CD14-positive monocyte (primary cell): ENCODE data around the gene PCDH15. TPM values are rescaled to one million over a fixed set of nuclear protein-coding genes. Genes with fewer than 3 reads are reported as not detected.

Experiments
- DNase-seq, 3 donors: peaks; one replicate each; pipeline ENCODE4 v3.0.0-alpha.2; 2011 to 2022
- H2AFZ ChIP-seq: 2 replicates; pipeline ENCODE4 v1.6.0; 2012; ENCODE audit warnings: mild to moderate bottlenecking, low read depth, low read length, inconsistent platforms; ENCODE audit not compliant: insufficient read depth, poor library complexity, severe bottlenecking
- H3K27ac ChIP-seq, 2 donors: 1 replicate in 1 of 2; 2 replicates in 1 of 2; pipeline ENCODE4 v1.5.1; 2012 to 2013; ENCODE audit warnings: low read length in 2 of 2, control low read depth in 1 of 2, inconsistent platforms in 1 of 2, low read depth in 1 of 2, mild to moderate bottlenecking in 1 of 2
- H3K27me3 ChIP-seq, 2 donors: one replicate each; pipeline versions ENCODE4 v1.6.0 to v1.6.1; 2011 to 2013; ENCODE audit warnings: low read length in 2 of 2; ENCODE audit not compliant: control insufficient read depth in 2 of 2, insufficient read depth in 2 of 2
- H3K36me3 ChIP-seq, 2 donors: replicated peaks in 1 of 2; 1 replicate in 1 of 2; 2 replicates in 1 of 2; pipeline versions ENCODE4 v1.5.1 to v1.6.1; 2012 to 2013; ENCODE audit warnings: low read length in 2 of 2, control low read depth in 1 of 2, inconsistent platforms in 1 of 2, mild to moderate bottlenecking in 1 of 2; ENCODE audit not compliant: insufficient read depth in 2 of 2, control insufficient read depth in 1 of 2
- H3K4me1 ChIP-seq, 2 donors: 1 replicate in 1 of 2; 2 replicates in 1 of 2; pipeline versions ENCODE4 v1.5.1 to v1.6.1; 2012 to 2013; ENCODE audit warnings: low read length in 2 of 2, control low read depth in 1 of 2, inconsistent platforms in 1 of 2, mild to moderate bottlenecking in 1 of 2, moderate library complexity in 1 of 2; ENCODE audit not compliant: insufficient read depth in 2 of 2, control insufficient read depth in 1 of 2
- H3K4me2 ChIP-seq: replicated peaks from 2 replicates; pipeline ENCODE3; 2012; ENCODE audit warnings: low read length, moderate library complexity, mild to moderate bottlenecking; ENCODE audit not compliant: poor library complexity, severe bottlenecking; ENCODE audit errors: extremely low read depth
- H3K4me3 ChIP-seq, 3 experiments: fragments of 200-600 bp in 1 of 3; sonication (generic) in 1 of 3; replicated peaks in 1 of 3; 1 replicate in 2 of 3; 2 replicates in 1 of 3; pipeline ENCODE4 v1.5.1; 2011 to 2013; ENCODE audit warnings: low read length in 3 of 3, mild to moderate bottlenecking in 3 of 3, control low read depth in 2 of 3, low read depth in 2 of 3, inconsistent platforms in 1 of 3, moderate library complexity in 1 of 3
- H3K79me2 ChIP-seq: 2 replicates; pipeline ENCODE4 v1.6.0; 2012; ENCODE audit warnings: mild to moderate bottlenecking, control low read depth, inconsistent platforms, low read length, moderate library complexity; ENCODE audit not compliant: insufficient read depth
- H3K9ac ChIP-seq: 2 replicates; pipeline ENCODE4 v1.6.0; 2017; ENCODE audit warnings: low read length, mild to moderate bottlenecking; ENCODE audit not compliant: insufficient read depth, poor library complexity, severe bottlenecking
- H3K9me3 ChIP-seq, 2 donors: replicated peaks in 1 of 2; 1 replicate in 1 of 2; 2 replicates in 1 of 2; pipeline versions ENCODE4 v1.5.1 to v1.6.1; 2012 to 2013; ENCODE audit warnings: low read length in 2 of 2, control low read depth in 1 of 2; ENCODE audit not compliant: control insufficient read depth in 1 of 2, insufficient read depth in 1 of 2
- H4K20me1 ChIP-seq: 2 replicates; pipeline ENCODE4 v1.6.0; 2012; ENCODE audit warnings: mild to moderate bottlenecking, low read length, control low read depth, moderate library complexity; ENCODE audit not compliant: insufficient read depth
- H3K27ac Mint-ChIP-seq, 7 donors: one replicate each; pipeline ENCODE4 v1.8.0; 2020; ENCODE audit warnings: mild to moderate bottlenecking in 7 of 7, mixed read lengths in 7 of 7, moderate library complexity in 6 of 7, inconsistent platforms in 2 of 7
- H3K27me3 Mint-ChIP-seq, 3 donors: one replicate each; pipeline ENCODE4 v1.8.0; 2021 to 2022; ENCODE audit warnings: low read depth in 3 of 3, mild to moderate bottlenecking in 3 of 3, mixed read lengths in 3 of 3, moderate library complexity in 3 of 3, inconsistent platforms in 1 of 3
- H3K36me3 Mint-ChIP-seq, 2 donors: one replicate each; pipeline ENCODE4 v1.8.0; 2020; ENCODE audit warnings: mixed read lengths in 2 of 2, inconsistent platforms in 1 of 2, mild to moderate bottlenecking in 1 of 2
- H3K4me1 Mint-ChIP-seq: one replicate; pipeline ENCODE4 v1.8.0; 2020; ENCODE audit warnings: mild to moderate bottlenecking, mixed read lengths
- H3K4me3 Mint-ChIP-seq, 2 donors: one replicate each; pipeline ENCODE4 v1.8.0; 2020; ENCODE audit warnings: mild to moderate bottlenecking in 2 of 2, mixed read lengths in 2 of 2, moderate library complexity in 1 of 2
- H3K9me3 Mint-ChIP-seq, 7 donors: one replicate each; pipeline ENCODE4 v1.8.0; 2020 to 2022; ENCODE audit warnings: mixed read lengths in 7 of 7, mild to moderate bottlenecking in 6 of 7, moderate library complexity in 6 of 7, inconsistent platforms in 2 of 7
- WGBS: methylation state at CpG from one replicate; pipeline ENCODE4 v1.1.5; 2013; ENCODE audit warnings: missing lambda C conversion rate; ENCODE audit not compliant: insufficient coverage; 5-methylcytosine and 5-hydroxymethylcytosine counted together
- intact Hi-C, 2 donors: fragments of 100-400 bp; cut with micrococcal nuclease; formaldehyde crosslinking; loops; one replicate each; pipeline versions ENCODE4 v1.15.0 to v1.15.1; 2023
- polyA plus RNA-seq, 3 donors: library from polyadenylated mRNA; depleted of rRNA in 1 of 3; unstranded in 2 of 3; stranded (reverse) in 1 of 3; fragments of 300-500 nt in 2 of 3; fragments of >200 nt in 1 of 3; fragmentation: Illumina TruSeq in 2 of 3; gene quantifications; 1 replicate in 2 of 3; 2 replicates in 1 of 3; pipeline ENCODE4 v1.2.3, GENCODE V29; 2012 to 2021
- TF ChIP-seq, protein P1 (sequence below): fragments of 200-600 bp; IDR thresholded peaks from one replicate; pipeline ENCODE4 v1.8.0; 2022; ENCODE audit warnings: antibody characterized with exemption, mild to moderate bottlenecking

The PCDH15 gene
- polyA plus RNA-seq, 3 donors = not detected

DNA sequence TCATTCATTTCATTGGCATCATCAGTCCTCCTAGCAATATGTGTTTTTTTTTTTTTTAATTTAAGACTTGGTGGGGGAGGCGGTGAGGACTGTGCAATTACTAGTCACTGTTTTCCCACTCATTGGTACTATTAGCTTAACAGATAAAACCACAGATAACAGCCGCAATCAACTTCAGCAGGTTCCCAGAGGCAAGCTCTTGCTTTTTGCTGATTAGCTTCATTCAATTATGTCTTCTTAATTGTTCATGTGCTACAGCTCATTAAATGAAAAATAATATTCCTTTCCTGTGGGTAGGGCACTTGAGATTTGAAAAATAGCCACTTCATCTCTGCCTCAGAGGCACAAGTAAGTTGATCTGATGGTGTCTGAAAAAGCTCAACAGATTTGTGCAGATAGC lies 215.5 kb downstream of the PCDH15 start:
- Mint-ChIP-seq H3K4me1 (no peaks in the 10 kb centered on the region), H3K27ac (no peak overlapping the region), H3K27me3 (no peaks in the 10 kb centered on the region), H3K9me3 (peaks cover 0 to 3% (median 0%) of the 10 kb centered on the region in 7 donors), H3K4me3 (no peak overlapping the region), H3K36me3 (no peaks in the 10 kb centered on the region)
- no CpG with 5 or more reads among the region's 2 CpGs for WGBS
- intact Hi-C loops = no loop called here
- Histone ChIP-seq H3K4me1 (no peaks in the 10 kb centered on the region), H3K79me2 (no peaks in the 10 kb centered on the region), H3K9ac (no peak overlapping the region), H3K9me3 (no peaks in the 10 kb centered on the region), H3K27me3 (no peaks in the 10 kb centered on the region), H3K36me3 (no peaks in the 10 kb centered on the region), H4K20me1 (no peaks in the 10 kb centered on the region), H3K27ac (no peak overlapping the region), H3K4me2 (no peak overlapping the region), H3K4me3 (no peak overlapping the region), H2AFZ (no peak overlapping the region)
- no peak for DNase-seq
- TF ChIP-seq, protein P1, sequence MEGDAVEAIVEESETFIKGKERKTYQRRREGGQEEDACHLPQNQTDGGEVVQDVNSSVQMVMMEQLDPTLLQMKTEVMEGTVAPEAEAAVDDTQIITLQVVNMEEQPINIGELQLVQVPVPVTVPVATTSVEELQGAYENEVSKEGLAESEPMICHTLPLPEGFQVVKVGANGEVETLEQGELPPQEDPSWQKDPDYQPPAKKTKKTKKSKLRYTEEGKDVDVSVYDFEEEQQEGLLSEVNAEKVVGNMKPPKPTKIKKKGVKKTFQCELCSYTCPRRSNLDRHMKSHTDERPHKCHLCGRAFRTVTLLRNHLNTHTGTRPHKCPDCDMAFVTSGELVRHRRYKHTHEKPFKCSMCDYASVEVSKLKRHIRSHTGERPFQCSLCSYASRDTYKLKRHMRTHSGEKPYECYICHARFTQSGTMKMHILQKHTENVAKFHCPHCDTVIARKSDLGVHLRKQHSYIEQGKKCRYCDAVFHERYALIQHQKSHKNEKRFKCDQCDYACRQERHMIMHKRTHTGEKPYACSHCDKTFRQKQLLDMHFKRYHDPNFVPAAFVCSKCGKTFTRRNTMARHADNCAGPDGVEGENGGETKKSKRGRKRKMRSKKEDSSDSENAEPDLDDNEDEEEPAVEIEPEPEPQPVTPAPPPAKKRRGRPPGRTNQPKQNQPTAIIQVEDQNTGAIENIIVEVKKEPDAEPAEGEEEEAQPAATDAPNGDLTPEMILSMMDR = no peak

DNA sequence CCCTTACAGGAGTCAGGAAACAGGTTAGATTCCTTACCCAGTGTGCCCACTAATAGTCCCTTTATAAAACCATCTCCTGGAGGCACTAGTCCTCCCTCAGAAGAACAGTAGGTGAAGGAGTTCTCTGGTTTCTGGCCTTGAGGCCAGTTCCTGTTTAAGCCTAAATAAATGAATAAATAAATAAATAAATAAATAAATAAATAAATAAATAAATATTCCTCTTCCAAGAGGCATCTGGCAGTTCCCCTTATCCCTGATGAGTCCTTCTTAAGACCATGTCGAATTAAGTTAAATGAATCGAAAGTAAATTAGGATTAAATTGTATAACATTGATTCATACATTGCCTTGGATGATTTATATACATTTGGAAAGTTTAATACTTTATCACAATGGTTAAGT lies 223.3 kb downstream of the PCDH15 start:
- H3K79me2 ChIP-seq = no peaks in the 10 kb centered on the region
- H3K27ac ChIP-seq = no peak overlapping the region
- no peaks in the 10 kb centered on the region for H3K27me3 ChIP-seq
- intact Hi-C loops = no loop called here
- H3K27me3 Mint-ChIP-seq = no peaks in the 10 kb centered on the region
- H4K20me1 ChIP-seq = no peaks in the 10 kb centered on the region
- H3K4me2 ChIP-seq = no peak overlapping the region
- no peak overlapping the region for H3K9ac ChIP-seq
- no peaks in the 10 kb centered on the region for H3K36me3 ChIP-seq
- H3K36me3 Mint-ChIP-seq = no peaks in the 10 kb centered on the region
- no peak for DNase-seq
- H3K4me1 Mint-ChIP-seq = no peaks in the 10 kb centered on the region
- no CpG with 5 or more reads among the region's 2 CpGs for WGBS
- H2AFZ ChIP-seq = no peak overlapping the region
- no peaks in the 10 kb centered on the region for H3K9me3 ChIP-seq
- no peak overlapping the region for H3K4me3 ChIP-seq
- no peaks in the 10 kb centered on the region for H3K4me1 ChIP-seq
- H3K9me3 Mint-ChIP-seq = peaks cover 0 to 3% (median 0%) of the 10 kb centered on the region in 7 donors
- H3K27ac Mint-ChIP-seq = no peak overlapping the region
- no peak overlapping the region for H3K4me3 Mint-ChIP-seq
- TF ChIP-seq, protein P1 = no peak
